HEK293T (cell line): Measurements from ENCODE around the gene COQ8A.
A peak's percentile ranks its signal among the peaks of the same experiment; 100 is the strongest.
"Not testable (repeated sequence)": the region's sequence is repeated elsewhere in the genome, so short reads cannot be mapped to it uniquely, and the experiment has no call there.

Experiments
- CTCF ChIA-PET: fragments of 350-600 bp; formaldehyde crosslinking; extraction: SDS; loops from one replicate; lab custom pipeline; 2021; ENCODE audit warnings: antibody characterized with exemption, inconsistent platforms; lab: Yijun Ruan, JAX
- POLR2A ChIA-PET: fragments of 350-600 bp; formaldehyde crosslinking; extraction: SDS; loops from one replicate; lab custom pipeline; 2020; ENCODE audit warnings: antibody characterized with exemption, inconsistent platforms; lab: Yijun Ruan, JAX
- DNase-seq: peaks from one replicate; pipeline ENCODE4 v3.0.0; 2012; ENCODE audit warnings: mixed read lengths; ENCODE audit errors: extremely low spot score
- ARNT ChIP-seq: fragments of 450-650 bp; IDR thresholded peaks from 2 replicates; pipeline ENCODE4 v1.6.1; 2017; ENCODE audit warnings: mild to moderate bottlenecking
- BHLHE40 ChIP-seq: fragments of 450-650 bp; IDR thresholded peaks from 2 replicates; pipeline ENCODE4 v1.6.1; 2016; ENCODE audit warnings: mild to moderate bottlenecking, moderate library complexity, borderline replicate concordance
- CTBP1 ChIP-seq: fragments of 450-650 bp; IDR thresholded peaks from 2 replicates; pipeline ENCODE4 v1.6.1; 2016; ENCODE audit warnings: borderline replicate concordance
- ELF4 ChIP-seq: fragments of 450-650 bp; IDR thresholded peaks from 2 replicates; pipeline ENCODE4 v1.6.1; 2017; ENCODE audit warnings: antibody characterized with exemption
- FOXA1 ChIP-seq: fragments of 450-650 bp; IDR thresholded peaks from 2 replicates; pipeline ENCODE4 v1.6.1; 2016; ENCODE audit warnings: mild to moderate bottlenecking
- FOXK2 ChIP-seq: fragments of 450-650 bp; IDR thresholded peaks from 2 replicates; pipeline ENCODE4 v1.6.1; 2016; ENCODE audit warnings: mild to moderate bottlenecking
- FOXM1 ChIP-seq: fragments of 450-650 bp; IDR thresholded peaks from 2 replicates; pipeline ENCODE4 v1.6.1; 2017; ENCODE audit warnings: mild to moderate bottlenecking, borderline replicate concordance
- HDGF ChIP-seq: fragments of 450-650 bp; IDR thresholded peaks from 2 replicates; pipeline ENCODE4 v1.6.1; 2017; ENCODE audit warnings: antibody characterized with exemption, borderline replicate concordance
- L3MBTL2 ChIP-seq: fragments of 450-650 bp; conservative IDR thresholded peaks from 2 replicates; pipeline ENCODE4 v1.6.1; 2016; ENCODE audit warnings: mild to moderate bottlenecking
- LEF1 ChIP-seq: fragments of 450-650 bp; IDR thresholded peaks from 2 replicates; pipeline ENCODE4 v1.6.1; 2017; ENCODE audit warnings: mild to moderate bottlenecking, borderline replicate concordance
- NFRKB ChIP-seq: fragments of 450-650 bp; IDR thresholded peaks from 2 replicates; pipeline ENCODE4 v1.6.1; 2016; ENCODE audit warnings: mild to moderate bottlenecking, moderate library complexity
- SP1 ChIP-seq: fragments of 450-650 bp; IDR thresholded peaks from 2 replicates; pipeline ENCODE4 v1.6.1; 2017
- SUZ12 ChIP-seq: fragments of 450-650 bp; IDR thresholded peaks from 2 replicates; pipeline ENCODE4 v1.6.1; 2016; ENCODE audit warnings: mild to moderate bottlenecking
- TARDBP ChIP-seq: fragments of 450-650 bp; IDR thresholded peaks from 2 replicates; pipeline ENCODE4 v1.6.1; 2016
- ZNF384 ChIP-seq: fragments of 450-650 bp; IDR thresholded peaks from 2 replicates; pipeline ENCODE4 v1.6.1; 2016
- TF ChIP-seq, protein P1 (sequence below): fragments of 450-650 bp; IDR thresholded peaks from 2 replicates; pipeline ENCODE4 v1.6.1; 2016

Gene COQ8A

GRCh38 chr1:226993814-226994585 is 53.9 kb downstream of the COQ8A start:
- peak; percentile 31 for DNase-seq
- ChIA-PET CTCF (interaction anchor here (1.3 kb wide), 1 partner anchor 10 kb away, joined by 3 read pairs; no protein-coding TSS in a partner anchor), POLR2A (interaction anchor here (1.7 kb wide), 1 partner anchor 54 kb away, joined by 6 read pairs; the partner anchor contains the start of gene COQ8A)
- TF ChIP-seq HDGF (no peak), LEF1 (no peak), ELF4 (no peak), SP1 (no peak), CTBP1 (no peak), TARDBP (no peak), FOXA1 (no peak), FOXK2 (no peak), L3MBTL2 (no peak), NFRKB (no peak), ZNF384 (no peak), FOXM1 (no peak), SUZ12 (no peak), ARNT (no peak), BHLHE40 (no peak)
- TF ChIP-seq, protein P1, sequence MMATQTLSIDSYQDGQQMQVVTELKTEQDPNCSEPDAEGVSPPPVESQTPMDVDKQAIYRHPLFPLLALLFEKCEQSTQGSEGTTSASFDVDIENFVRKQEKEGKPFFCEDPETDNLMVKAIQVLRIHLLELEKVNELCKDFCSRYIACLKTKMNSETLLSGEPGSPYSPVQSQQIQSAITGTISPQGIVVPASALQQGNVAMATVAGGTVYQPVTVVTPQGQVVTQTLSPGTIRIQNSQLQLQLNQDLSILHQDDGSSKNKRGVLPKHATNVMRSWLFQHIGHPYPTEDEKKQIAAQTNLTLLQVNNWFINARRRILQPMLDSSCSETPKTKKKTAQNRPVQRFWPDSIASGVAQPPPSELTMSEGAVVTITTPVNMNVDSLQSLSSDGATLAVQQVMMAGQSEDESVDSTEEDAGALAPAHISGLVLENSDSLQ: no peak

- ChIA-PET POLR2A (interaction anchor here (1.3 to 1.7 kb wide), 2 partner anchors 9 to 55 kb away, joined by 3 to 6 read pairs; partner anchors contain the start of gene COQ8A), CTCF (interaction anchor here (1.3 kb wide), 1 partner anchor 11 kb away, joined by 3 read pairs; no protein-coding TSS in a partner anchor)
- TF ChIP-seq LEF1 (no peak), ZNF384 (no peak), BHLHE40 (no peak), FOXM1 (no peak), ELF4 (no peak)
- no peak for DNase-seq
Observed at GRCh38 chr1:226994586-226995364, 54.7 kb downstream of the COQ8A start.

GRCh38 chr1:226995365-226996332 is 55.6 kb downstream of the COQ8A start:
- TF ChIP-seq TARDBP: no peak
- no peak for TF ChIP-seq LEF1
- no peak for TF ChIP-seq CTBP1
- no peak for TF ChIP-seq ELF4
- no peak for TF ChIP-seq FOXM1
- no peak for TF ChIP-seq FOXA1
- TF ChIP-seq SP1: no peak
- no peak for TF ChIP-seq HDGF
- no peak for TF ChIP-seq NFRKB
- CTCF ChIA-PET: no interaction called here
- peak; percentile 9 for DNase-seq
- POLR2A ChIA-PET: interaction anchor here (1.3 kb wide), 1 partner anchor 10 kb away, joined by 3 read pairs; no protein-coding TSS in a partner anchor

DNA sequence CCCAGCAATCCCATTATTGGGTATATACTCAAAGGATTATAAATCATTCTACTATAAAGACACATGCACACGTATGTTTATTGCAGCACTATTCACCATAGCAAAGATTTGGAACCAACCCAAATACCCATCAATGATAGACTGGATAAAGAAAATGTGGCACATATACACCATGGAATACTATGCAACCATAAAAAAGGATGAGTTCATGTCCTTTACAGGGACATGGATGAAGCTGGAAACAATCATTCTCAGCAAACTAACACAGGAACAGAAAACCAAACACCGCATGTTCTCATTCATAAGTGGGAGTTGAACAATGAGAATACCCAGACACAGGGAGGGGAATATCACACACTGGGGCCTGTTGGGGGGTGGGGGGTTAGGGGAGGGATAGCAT is 59.5 kb downstream of the COQ8A start:
- DNase-seq, CTCF ChIA-PET, POLR2A ChIA-PET: not testable (repeated sequence)

DNA sequence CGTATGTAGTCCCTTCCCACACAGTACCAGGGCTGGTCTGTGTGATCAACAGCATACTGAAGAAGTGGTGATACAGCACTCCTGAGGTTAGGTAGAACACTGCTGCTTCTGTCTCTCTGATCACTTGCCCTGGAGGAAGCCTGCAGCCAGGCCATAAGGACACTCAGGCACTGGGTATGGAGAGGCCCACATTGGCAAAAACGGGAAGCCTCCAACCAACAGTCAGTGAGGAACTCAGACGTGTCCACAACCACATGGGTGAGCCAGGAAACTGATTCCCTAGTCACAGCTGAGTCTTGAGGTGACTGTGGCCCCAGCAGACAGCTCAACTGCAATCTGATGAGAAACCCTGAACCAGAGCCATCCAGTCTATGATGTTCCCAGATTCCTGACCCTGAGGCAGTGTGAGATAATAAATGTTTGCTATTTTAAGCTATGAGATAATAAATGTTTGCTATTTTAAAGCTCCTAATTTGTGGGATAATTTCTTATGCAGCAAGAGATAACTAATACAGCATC is 62.5 kb downstream of the COQ8A start:
- POLR2A ChIA-PET: no interaction called here
- CTCF ChIA-PET: no interaction called here
- no peak for DNase-seq
- TF ChIP-seq, protein P1: no peak
- TF ChIP-seq L3MBTL2 (no peak), ZNF384 (no peak), LEF1 (no peak), SUZ12 (no peak), TARDBP (no peak), ARNT (no peak), NFRKB (no peak)

DNA sequence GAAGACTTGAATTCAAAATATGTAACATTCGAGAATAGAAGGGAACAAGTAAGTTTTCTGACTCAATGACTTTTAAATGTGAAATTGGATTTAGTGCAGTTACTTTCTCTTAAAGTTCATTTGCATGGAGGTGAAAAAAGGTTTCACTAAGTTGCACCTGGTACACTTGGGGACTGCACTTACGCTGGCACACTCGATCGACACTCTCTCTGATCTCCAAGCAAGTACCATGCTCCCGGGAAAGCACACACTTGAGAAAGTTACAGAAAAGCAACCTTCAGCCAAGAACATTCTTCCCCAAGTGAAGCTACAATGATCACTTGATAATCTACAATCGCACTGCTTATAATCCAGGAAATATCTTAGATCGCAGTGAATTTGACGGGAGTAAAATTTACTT is 63.1 kb downstream of the COQ8A start:
- DNase-seq: no peak
- ChIA-PET POLR2A (no interaction called here), CTCF (no interaction called here)
- TF ChIP-seq L3MBTL2 (no peak), ZNF384 (no peak), ELF4 (no peak), SP1 (no peak), HDGF (no peak), LEF1 (no peak)
